ENCODE results near the gene AKT3.

DNA sequence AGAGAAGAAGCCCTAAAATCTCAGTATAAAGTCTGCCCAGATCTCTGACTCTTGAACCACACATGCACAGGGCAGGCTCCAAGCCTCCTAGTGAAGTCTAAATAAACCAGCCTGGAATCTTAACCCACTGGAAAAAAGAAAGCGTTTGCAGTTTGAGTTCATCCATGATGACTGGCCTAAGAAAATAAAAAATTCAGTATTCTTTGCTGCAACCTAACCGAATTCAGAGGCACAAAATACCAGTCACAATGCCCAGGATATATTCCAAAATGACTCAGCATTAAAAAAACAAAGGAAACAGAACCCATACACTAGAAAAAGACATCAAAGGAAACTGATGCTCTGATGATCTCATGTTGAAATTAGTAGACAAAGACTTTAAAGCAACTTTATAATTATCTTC is 325.0 kb downstream of the AKT3 start:
- TF ChIP-seq, protein P1, sequence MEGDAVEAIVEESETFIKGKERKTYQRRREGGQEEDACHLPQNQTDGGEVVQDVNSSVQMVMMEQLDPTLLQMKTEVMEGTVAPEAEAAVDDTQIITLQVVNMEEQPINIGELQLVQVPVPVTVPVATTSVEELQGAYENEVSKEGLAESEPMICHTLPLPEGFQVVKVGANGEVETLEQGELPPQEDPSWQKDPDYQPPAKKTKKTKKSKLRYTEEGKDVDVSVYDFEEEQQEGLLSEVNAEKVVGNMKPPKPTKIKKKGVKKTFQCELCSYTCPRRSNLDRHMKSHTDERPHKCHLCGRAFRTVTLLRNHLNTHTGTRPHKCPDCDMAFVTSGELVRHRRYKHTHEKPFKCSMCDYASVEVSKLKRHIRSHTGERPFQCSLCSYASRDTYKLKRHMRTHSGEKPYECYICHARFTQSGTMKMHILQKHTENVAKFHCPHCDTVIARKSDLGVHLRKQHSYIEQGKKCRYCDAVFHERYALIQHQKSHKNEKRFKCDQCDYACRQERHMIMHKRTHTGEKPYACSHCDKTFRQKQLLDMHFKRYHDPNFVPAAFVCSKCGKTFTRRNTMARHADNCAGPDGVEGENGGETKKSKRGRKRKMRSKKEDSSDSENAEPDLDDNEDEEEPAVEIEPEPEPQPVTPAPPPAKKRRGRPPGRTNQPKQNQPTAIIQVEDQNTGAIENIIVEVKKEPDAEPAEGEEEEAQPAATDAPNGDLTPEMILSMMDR (IDR thresholded peaks at IDR 0.05) = no peak
- no peak for TF ChIP-seq POLR2A (IDR thresholded peaks at IDR 0.05)
